GM18508 (cell line): ENCODE results near the gene LSM4.
A peak's percentile ranks its signal among the peaks of the same experiment; 100 is the strongest.
"Not testable (repeated sequence)": the region's sequence is repeated elsewhere in the genome, so short reads cannot be mapped to it uniquely, and the experiment has no call there.

Experiments
- ATAC-seq: cut with Tn5 transposase; IDR thresholded peaks from one replicate; pipeline ENCODE4 v1.9.1; 2021; ENCODE audit warnings: moderate number of reproducible peaks; ENCODE audit not compliant: insufficient read depth, unreplicated experiment

The LSM4 gene

GRCh38 chr19:18322759-18323460 is at the start of gene LSM4:
LSM4 (minus strand) TSS chr19:18323076; CDS start chr19:18323020, 56 bp downstream.
- ATAC-seq, result peak; percentile 75

DNA sequence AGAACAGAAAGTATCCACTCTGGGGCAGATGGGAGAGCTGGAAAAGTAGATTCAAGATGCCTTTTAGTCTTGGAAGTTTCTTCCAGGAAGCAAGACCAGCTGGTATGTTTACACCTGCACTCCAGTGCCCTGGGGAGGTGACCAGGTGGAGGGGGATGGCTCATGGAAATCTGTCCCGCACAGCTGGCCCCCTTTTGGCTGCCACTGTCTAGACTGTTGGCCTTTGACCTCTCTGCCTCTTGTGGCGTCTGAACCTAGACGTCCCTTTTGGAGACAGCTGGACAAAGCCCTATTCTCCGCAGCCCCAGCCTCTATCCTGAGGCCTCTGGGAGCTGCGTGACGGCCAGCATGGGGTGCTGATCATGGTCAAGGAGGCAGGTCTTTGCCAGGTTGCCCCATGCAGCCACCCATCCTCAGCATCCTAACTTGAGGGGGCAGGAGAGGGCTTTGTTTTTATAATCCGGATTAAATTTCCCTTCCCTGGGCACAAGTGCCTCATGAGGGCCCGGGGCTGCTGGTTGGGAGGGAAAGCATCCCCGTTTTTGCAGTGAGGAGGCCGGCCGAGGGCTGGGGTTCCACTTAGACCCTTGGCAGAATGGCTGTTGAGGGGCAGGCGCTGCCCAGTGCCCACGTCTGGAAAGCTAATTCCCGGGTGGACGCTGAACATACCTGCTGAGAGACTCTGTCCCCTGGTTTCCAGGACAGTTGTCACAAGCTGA is 45.8 kb upstream of the LSM4 start:
- no peak for ATAC-seq

GRCh38 chr19:18366021-18366435 is 43.2 kb upstream of the LSM4 start:
- ATAC-seq, result no peak

- no peak for ATAC-seq
These were observed 42.1 kb upstream of the LSM4 start for GRCh38 chr19:18364826-18365528.

DNA sequence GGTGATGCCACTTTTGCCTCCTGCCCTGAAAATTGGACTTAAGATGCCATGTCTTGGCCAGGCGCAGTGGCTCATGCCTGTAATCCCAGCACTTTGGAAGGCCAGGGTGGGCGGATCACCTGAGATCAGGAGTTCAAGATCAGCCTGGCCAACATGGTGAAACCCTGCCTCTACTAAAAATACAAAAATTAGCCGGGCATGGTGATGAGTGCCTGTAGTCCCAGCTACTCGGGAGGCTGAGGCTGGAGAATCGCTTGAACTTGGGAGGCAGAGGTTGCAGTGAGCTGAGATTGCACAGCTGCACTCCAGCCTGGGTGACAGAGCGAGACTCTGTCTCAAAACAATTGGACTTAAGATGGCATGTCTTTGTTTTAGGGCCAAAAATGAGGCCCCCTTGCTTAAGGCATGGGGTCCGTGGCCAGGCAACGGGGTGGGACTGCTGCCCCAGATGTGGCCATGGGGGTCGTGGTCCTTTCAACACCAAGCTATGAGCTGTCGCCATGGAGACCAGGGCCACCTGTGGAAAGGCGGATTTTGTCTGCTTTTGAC is 41.5 kb upstream of the LSM4 start:
- not testable (repeated sequence) for ATAC-seq

GRCh38 chr19:18363787-18364186 is 40.9 kb upstream of the LSM4 start:
- ATAC-seq, result no peak

DNA sequence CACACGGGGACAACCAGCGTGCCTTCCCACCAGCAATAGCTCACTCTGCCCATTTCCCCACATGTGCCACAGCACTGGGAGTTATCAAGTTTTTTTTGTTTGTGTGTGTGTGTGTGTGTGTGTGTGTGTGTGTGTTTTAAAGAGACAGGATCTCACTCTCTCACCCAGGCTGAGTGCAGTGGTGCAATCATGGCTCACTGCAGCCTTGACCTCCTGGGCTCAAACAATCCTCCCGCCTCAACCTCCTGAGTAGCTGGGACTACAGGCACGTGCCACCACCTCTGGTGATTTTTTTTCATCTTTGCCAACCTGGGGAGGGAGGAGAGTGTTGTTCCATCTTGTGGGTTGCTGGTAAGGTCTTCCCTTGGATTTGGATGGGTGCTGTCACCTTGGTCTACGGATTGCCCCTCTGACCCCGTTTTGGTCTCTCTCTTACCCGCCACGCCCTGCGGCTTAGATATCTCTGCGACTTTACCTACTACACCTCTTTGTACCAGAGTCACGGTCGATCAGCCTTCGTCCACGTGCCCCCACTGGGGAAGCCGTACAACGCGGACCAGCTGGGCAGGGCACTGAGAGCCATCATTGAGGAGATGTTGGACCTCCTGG is 40.2 kb upstream of the LSM4 start:
- ATAC-seq, result no peak

GRCh38 chr19:18361646-18362045 is 38.8 kb upstream of the LSM4 start:
- ATAC-seq, result no peak

- no peak for ATAC-seq
These were observed 34.2 kb upstream of the LSM4 start for GRCh38 chr19:18357041-18357440.

- not testable (repeated sequence) for ATAC-seq
These were observed 31.9 kb upstream of the LSM4 start for GRCh38 chr19:18354743-18355142.

DNA sequence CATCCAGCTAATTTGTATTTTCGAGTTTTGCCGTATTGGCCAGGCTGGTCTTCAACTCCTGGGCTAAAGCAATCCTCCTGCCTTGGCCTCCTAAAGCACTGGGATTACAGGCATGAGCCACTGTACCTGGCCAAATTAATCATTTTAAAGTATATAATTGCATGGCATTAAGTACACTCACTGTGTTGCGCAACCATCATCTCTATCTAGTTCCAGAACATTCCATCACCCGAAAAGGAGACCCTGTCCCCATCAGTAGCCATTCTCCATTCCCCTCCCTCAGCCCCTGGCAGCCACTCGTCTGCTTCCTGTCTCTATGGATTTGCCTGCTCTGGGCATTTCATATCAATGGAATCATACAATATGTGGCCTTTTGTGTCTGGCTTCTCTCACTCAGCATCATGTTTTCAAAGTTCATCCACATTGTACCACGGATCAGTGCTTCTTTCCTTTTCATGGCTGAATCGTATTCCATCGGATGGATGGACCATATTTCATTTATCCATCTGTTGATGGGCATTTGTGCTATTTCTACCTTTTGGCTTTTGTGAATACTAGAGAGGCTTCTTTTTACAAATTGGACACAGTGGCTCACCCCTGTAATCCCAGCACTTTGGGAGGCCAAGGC is 30.6 kb upstream of the LSM4 start:
- no peak for ATAC-seq

DNA sequence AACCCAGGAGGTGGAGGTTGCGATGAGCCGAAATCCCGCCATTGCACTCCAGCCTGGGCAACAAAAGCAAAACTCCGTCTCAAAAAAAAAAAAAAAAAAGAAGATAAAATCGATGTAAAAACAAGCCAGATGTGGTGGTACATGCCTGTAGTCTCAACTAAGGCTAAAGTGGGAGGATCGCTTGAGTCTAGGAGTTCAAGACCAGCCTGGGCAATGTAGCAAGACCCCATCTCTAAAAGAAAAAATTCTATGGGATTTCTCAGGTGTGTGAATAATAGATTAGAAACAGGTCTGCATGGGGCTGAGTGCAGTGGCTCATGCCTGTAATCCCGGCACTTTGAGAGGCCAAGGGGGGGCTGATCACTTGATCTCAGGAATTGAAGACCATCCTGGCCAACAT is 28.7 kb upstream of the LSM4 start:
- no peak for ATAC-seq

DNA sequence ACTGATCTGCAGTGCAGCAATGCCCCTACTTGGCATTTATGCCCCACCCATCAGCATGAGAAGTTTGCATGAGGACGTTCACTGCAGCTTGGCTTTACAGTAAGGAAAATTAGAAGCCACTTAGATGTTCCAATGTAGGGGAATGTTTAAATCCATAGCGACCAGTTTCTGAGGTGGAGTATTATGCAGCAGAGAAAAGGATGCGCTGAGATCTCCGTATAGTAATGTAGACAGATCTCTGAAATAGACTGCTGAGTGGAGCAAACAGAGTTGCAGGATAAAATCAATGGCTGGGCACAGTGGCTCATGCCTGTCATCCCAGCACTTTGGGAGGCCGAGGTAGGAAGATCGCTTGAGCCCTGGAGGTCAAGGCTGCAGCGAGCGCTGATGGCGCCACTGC is 27.6 kb upstream of the LSM4 start:
- no peak for ATAC-seq

GRCh38 chr19:18349524-18350128 is 26.8 kb upstream of the LSM4 start:
- no peak for ATAC-seq

- not testable (repeated sequence) for ATAC-seq
These were observed 26.0 kb upstream of the LSM4 start for GRCh38 chr19:18348818-18349339.

- no peak for ATAC-seq
These were observed 25.3 kb upstream of the LSM4 start for GRCh38 chr19:18348171-18348570.

- no peak for ATAC-seq
These were observed 23.2 kb upstream of the LSM4 start for GRCh38 chr19:18346091-18346490.

GRCh38 chr19:18345296-18345695 is 22.4 kb upstream of the LSM4 start:
- no peak for ATAC-seq

DNA sequence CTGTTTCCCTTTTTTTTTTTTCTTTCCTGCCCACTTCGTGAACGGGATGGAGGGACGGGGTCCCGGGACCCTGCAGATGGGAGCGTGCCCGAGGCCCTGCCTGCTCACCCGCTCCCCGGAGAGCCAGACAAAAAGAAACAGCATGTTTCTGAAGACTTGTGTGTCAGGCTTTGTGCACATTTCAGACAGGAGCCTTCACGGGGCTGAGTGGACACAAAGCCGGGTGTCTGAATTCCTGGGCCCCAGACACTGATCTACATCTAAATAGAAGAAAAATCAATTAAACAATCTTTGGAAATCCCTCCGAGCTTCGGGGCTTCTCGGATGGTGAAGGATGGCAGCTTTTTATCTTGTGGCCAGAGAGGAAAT is 21.7 kb upstream of the LSM4 start:
- no peak for ATAC-seq
